Astrocyte of the spinal cord (primary cell): Measurements from ENCODE around the gene CCDC88C.

Source experiments
- DNase-seq: peaks from one replicate; pipeline ENCODE4 v3.0.0; 2011; ENCODE audit warnings: low read depth, low spot score
- H3K4me3 ChIP-seq: 2 replicates; pipeline ENCODE4 v1.5.1; 2011; ENCODE audit warnings: low read depth, mild to moderate bottlenecking, low read length, moderate library complexity
- CTCF ChIP-seq: IDR thresholded peaks from 2 replicates; pipeline ENCODE4 v1.5.1; 2012; ENCODE audit warnings: low read depth, mild to moderate bottlenecking, low read length, inconsistent platforms
- in situ Hi-C: cut with HindIII; loops from 2 replicates; pipeline ENCODE4 v1.10.0; 2017; ENCODE audit warnings: low sequenced_read_pairs

Gene CCDC88C

GRCh38 chr14:91273273-91273884, 144.2 kb downstream of the CCDC88C start:
- no peak for TF ChIP-seq CTCF
- H3K4me3 ChIP-seq = no peak overlapping the region
- in situ Hi-C loops = no loop called here
- DNase-seq = no peak

- DNase-seq = no peak
- no peak overlapping the region for H3K4me3 ChIP-seq
- in situ Hi-C loops = no loop called here
- TF ChIP-seq CTCF = no peak
Measured at GRCh38 chr14:91272341-91273272, 145.0 kb downstream of the CCDC88C start.

GRCh38 chr14:91271639-91272038, 146.0 kb downstream of the CCDC88C start:
- DNase-seq = no peak
- H3K4me3 ChIP-seq = no peak overlapping the region
- no peak for TF ChIP-seq CTCF
- in situ Hi-C loops = no loop called here

GRCh38 chr14:91270619-91271018, 147.0 kb downstream of the CCDC88C start:
- in situ Hi-C loops = no loop called here
- no peak for TF ChIP-seq CTCF
- no peak for DNase-seq
- no peak overlapping the region for H3K4me3 ChIP-seq

- H3K4me3 ChIP-seq = no peak overlapping the region
- in situ Hi-C loops = no loop called here
- DNase-seq = no peak
- TF ChIP-seq CTCF = no peak
Measured at GRCh38 chr14:91270188-91270587, 147.4 kb downstream of the CCDC88C start.

- DNase-seq = no peak
Measured at GRCh38 chr14:91269076-91269991, 148.3 kb downstream of the CCDC88C start.

More at GRCh38 chr14:91269076-91269991, 148.3 kb downstream of the CCDC88C start:
- in situ Hi-C loops = no loop called here
- H3K4me3 ChIP-seq = no peak overlapping the region
- TF ChIP-seq CTCF = no peak
